Central memory CD8-positive, alpha-beta T cell (primary cell): ENCODE measurements around the gene DCAF8.
A peak's percentile ranks its signal among the peaks of the same experiment; 100 is the strongest.

Source experiments
- ATAC-seq: fragments of 150-1000 bp; cut with Tn5 transposase; replicated peaks from 2 replicates; pipeline ENCODE4 v1.10.0; 2022; ENCODE audit warnings: mild to moderate bottlenecking, moderate FRiP score, moderate number of reproducible peaks; ENCODE audit not compliant: poor library complexity, severe bottlenecking; ENCODE audit errors: extremely low read depth
- DNase-seq, 2 donors: peaks; one replicate each; pipeline ENCODE4 v3.0.0; 2021; ENCODE audit warnings: low spot score in 2 of 2
- H3K27ac Mint-ChIP-seq: one replicate; pipeline ENCODE4 v1.8.0; 2022; ENCODE audit warnings: low read depth, mild to moderate bottlenecking, moderate library complexity, mixed read lengths
- H3K27me3 Mint-ChIP-seq: one replicate; pipeline ENCODE4 v1.8.0; 2022; ENCODE audit warnings: mixed read lengths
- H3K36me3 Mint-ChIP-seq: one replicate; pipeline ENCODE4 v1.8.0; 2022; ENCODE audit warnings: mild to moderate bottlenecking, moderate library complexity, mixed read lengths; ENCODE audit not compliant: insufficient read depth
- H3K4me1 Mint-ChIP-seq: one replicate; pipeline ENCODE4 v1.8.0; 2022; ENCODE audit warnings: mixed read lengths
- H3K4me3 Mint-ChIP-seq: one replicate; pipeline ENCODE4 v1.8.0; 2022; ENCODE audit warnings: mild to moderate bottlenecking, moderate library complexity, mixed read lengths
- H3K9me3 Mint-ChIP-seq: one replicate; pipeline ENCODE4 v1.8.0; 2022; ENCODE audit warnings: mixed read lengths

DCAF8 gene

DNA sequence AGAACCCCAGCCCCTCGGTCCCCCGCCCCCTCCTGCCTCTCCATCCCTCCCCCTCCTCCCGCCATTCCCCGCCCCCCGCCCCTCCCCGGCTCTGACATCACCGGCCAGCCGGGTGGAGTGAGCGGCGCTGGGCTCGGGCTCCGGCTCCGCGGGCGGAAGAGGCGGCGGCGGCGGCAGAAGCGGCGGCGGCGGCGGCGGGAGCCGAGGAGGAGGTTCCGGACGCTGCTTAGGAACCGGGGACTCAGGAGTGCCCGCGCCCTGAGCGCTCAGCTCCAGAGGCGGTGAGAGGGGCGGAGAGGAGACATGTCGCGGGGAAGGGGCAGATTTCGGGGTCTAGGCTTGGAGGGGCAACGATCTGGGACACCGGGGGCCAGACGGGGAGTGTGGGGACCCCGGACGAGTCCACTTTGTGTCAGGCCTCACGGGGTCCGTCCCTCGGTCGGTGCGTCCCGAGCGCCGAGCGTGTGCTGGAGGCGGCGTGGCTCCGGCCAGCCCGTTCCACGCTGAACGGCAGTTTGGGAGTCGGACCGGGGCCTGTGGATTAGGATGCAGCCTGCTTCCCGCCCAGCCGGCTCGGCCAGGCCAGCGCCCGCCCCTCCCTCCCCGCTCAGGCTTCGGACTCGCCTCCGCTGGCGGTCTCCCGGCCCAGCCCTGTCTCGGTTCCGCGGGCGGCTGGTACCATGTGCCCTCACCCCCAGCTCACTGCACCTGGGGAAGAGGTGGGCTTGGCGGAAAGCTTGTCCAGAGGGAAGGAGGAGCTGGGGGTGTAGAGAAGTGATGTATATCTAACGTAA lies 56.9 kb downstream of the DCAF8 start, which contains the start of gene PEA15:
PEA15 (plus strand) TSS at position 143 of the 794 bp plus-strand sequence. CDS start 6,161 bp downstream, outside the sequence.
- no peaks in the 10 kb centered on the region for H3K9me3 Mint-ChIP-seq
- H3K4me3 Mint-ChIP-seq = peak within 1 kb of the TSS; percentile 83
- H3K27me3 Mint-ChIP-seq = no peaks in the 10 kb centered on the region
- peak within 1 kb of the TSS; percentile 34 for H3K27ac Mint-ChIP-seq
- H3K4me1 Mint-ChIP-seq = peaks cover 21% of the 10 kb centered on the region
- peak; percentile 81 for ATAC-seq
- H3K36me3 Mint-ChIP-seq = peaks cover 8% of the 10 kb centered on the region
- DNase-seq = peak; percentile 32 to 35

DNA sequence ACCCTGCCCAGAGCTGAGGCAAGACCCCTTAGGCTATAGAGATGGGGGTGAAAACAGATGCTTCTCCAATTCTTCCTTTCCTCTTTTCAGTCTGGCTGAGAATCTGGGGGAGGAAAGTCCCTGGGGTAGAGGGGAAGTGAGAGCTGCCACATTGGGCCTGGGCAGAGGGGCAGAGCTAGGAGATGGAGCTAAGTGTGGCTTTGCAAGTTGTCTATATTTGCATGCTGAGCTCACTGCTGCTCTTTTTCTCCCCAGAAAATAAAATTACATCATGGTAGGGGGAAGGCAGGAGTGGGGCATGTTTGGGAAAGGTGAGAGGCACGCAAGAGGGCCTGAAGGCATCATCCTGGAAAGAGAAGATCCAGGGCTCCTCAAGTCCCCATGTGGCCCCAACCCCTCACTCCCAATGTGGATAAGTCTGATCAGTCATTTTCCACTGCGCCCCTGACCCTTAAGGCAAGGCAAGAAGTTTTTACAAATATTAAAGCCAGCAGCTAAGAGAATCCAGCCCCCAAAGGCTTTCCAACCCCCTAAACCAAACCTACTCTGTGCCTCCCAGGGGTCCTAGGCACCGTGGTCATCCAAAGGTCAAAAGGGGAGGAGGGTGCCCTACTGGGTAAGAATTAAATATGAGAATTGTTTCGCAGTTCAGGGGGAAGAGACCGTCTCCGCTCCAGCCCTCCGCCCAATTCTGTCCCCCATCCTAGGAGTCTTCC lies 57.7 kb downstream of the DCAF8 start:
- peaks cover 19% of the 10 kb centered on the region for H3K4me1 Mint-ChIP-seq
- DNase-seq (no peak), ATAC-seq (no peak)
- H3K4me3 Mint-ChIP-seq = peak overlapping the region; percentile 83
- peak overlapping the region; percentile 34 for H3K27ac Mint-ChIP-seq
- H3K9me3 Mint-ChIP-seq = no peaks in the 10 kb centered on the region
- H3K27me3 Mint-ChIP-seq = no peaks in the 10 kb centered on the region
- H3K36me3 Mint-ChIP-seq = peaks cover 8% of the 10 kb centered on the region

DNA sequence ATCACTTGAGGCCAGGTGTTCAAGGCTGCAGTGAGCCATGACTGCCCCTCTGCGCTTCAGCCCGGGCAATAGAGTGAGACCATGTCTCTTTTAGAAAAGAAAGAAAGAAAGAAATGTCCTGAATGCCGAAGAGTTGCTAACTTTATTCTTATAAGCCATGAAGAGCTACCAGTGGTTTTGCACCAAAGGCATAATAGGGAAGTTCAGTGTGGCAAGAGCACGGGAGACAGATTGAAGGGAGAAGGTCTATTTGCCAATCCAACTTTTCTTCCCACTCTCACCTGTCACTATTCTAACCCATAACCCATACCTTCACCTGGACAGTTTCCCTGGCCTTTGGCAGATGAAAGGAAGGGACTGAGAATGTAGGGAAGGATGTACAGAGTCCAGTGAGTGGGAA lies 61.6 kb downstream of the DCAF8 start:
- no peak overlapping the region for H3K27ac Mint-ChIP-seq
- H3K4me1 Mint-ChIP-seq = no peaks in the 10 kb centered on the region

DNA sequence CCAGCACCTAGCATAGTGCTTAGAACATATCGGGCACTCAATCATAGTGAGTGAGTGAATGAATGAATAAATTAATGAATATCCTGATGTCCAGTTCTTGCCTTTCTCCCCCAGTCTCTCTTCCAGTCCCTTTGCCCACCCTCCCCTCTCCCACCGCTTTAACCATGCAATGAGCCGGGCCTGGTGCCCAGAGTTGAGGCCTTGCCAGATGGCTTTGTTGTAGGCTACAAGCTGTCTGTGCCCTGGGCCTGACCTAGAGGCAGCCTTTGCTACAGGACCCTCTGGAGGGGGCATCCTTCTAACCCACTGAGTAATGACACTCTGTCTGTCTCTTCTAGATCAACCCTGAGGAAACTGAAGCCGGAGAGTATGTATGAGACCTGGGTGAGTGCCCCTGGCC lies 65.1 kb downstream of the DCAF8 start:
- DNase-seq (no peak), ATAC-seq (no peak)
- H3K4me1 Mint-ChIP-seq = no peaks in the 10 kb centered on the region
- peaks cover 3% of the 10 kb centered on the region for H3K36me3 Mint-ChIP-seq
- no peak overlapping the region for H3K4me3 Mint-ChIP-seq
- no peaks in the 10 kb centered on the region for H3K9me3 Mint-ChIP-seq
- H3K27me3 Mint-ChIP-seq = no peaks in the 10 kb centered on the region
- H3K27ac Mint-ChIP-seq = no peak overlapping the region

More for the DNA sequence above, 61.6 kb downstream of the DCAF8 start:
- H3K27me3 Mint-ChIP-seq = no peaks in the 10 kb centered on the region
- H3K4me3 Mint-ChIP-seq = no peak overlapping the region
- DNase-seq = no peak
- ATAC-seq = no peak
- no peaks in the 10 kb centered on the region for H3K9me3 Mint-ChIP-seq
- H3K36me3 Mint-ChIP-seq = peaks cover 7% of the 10 kb centered on the region

DNA sequence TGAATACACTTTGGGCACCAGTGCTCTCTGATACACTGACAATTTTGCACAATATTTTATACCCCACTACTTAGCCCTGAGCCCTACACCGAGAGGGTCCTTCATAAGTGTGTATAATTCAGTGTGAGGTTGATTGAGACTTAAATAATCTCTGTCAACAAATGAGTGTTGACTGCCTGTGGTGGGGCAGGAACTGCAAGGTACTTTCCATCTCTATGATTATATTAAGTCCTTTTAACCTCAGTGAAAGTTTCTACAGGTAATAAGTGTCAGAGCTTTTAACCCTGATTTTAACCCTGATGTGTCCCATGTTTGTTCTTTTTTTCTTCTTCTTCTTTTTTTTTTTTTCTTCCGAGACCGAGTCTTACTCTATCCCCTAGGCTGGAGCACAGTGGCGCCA lies 66.2 kb downstream of the DCAF8 start:
- H3K4me3 Mint-ChIP-seq = no peak overlapping the region
- no peak for DNase-seq
- H3K27me3 Mint-ChIP-seq = no peaks in the 10 kb centered on the region
- H3K27ac Mint-ChIP-seq = no peak overlapping the region
- H3K4me1 Mint-ChIP-seq = no peaks in the 10 kb centered on the region
- no peaks in the 10 kb centered on the region for H3K9me3 Mint-ChIP-seq
- no peaks in the 10 kb centered on the region for H3K36me3 Mint-ChIP-seq
- no peak for ATAC-seq

DNA sequence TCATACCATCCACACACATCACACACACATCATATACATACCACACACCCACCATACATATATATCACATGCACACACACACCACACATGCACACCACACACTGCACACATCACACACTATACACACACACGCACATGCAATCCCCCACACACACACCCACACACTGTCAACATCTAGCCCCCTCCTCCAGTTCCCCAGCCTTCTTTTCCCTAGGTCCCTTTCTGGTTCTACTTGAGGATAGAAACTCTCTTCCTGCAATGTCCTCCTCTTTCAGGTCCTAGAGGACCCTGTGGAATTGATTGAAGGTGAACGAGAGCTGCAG lies 67.7 kb downstream of the DCAF8 start:
- Mint-ChIP-seq H3K4me1 (no peaks in the 10 kb centered on the region), H3K36me3 (no peaks in the 10 kb centered on the region), H3K27me3 (no peaks in the 10 kb centered on the region), H3K4me3 (no peak overlapping the region), H3K27ac (no peak overlapping the region), H3K9me3 (no peaks in the 10 kb centered on the region)
- ATAC-seq = no peak
- DNase-seq = no peak

DNA sequence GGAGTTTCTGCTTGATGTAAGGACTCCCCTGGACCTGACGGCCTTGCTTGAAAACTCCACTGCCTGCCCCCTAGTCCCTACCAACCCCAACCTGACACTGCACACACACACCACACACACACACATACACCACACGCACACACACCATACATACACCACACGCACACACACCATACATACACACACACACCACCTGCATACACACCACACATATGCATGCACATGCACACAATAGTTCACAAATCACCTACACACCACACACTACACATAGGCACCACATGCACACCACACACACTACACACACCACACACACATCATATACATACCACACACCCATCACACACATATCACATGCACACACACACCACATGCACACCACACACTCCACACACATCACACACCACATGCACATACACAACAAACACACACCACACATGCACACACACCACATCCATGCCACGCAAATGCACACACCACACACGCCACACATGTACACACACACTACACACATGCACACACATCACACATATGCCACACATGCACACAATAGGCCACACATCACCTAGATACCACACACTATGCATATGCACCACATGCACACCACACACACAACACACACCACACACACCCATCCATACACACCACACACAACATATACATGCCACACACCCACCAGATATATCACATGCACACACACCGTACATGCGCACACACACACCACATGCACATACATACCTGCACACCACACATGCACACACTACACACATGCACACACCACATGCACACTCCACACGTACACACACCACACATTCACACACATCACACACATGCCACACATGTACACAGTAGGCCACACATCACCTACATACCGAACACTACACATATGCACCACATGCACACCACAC lies 68.3 kb downstream of the DCAF8 start:
- Mint-ChIP-seq H3K27ac (no peak overlapping the region), H3K27me3 (no peaks in the 10 kb centered on the region), H3K36me3 (no peaks in the 10 kb centered on the region), H3K9me3 (no peaks in the 10 kb centered on the region), H3K4me1 (no peaks in the 10 kb centered on the region), H3K4me3 (no peak overlapping the region)
- DNase-seq = no peak
- ATAC-seq = no peak

DNA sequence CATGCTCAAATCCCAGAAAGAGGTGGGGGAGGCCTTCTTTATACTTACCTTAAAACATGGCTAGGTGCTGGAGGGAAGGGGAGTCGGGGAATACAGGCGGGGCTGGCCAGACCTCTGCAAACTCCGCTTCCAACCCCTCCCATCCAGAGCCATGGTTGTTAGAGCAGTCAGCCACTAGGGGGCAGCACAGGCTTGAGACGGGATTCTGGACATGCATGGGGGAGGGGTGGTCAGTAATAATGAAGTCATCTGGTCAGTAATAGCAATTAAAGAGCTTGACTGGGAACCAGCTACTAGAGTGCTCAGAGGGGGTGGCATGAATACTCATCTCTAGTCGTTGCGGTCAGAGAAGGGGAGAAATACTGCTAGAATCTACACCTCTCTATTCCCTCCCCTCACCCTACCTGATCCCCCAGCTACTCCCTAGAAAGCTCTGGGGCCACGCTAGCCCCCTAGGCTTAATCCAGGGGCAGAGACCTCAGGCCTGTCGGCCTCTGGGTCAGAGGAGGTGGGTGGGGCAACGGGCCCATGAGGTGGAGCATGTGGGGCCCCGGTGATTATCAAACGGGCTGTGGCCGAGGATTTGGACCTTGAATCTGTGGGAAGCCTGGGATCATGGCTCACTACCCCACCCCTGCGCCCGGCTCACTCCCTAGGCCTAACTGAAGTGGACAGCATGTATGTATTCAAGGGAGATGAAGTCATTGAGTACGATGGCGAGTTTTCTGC lies 69.1 kb downstream of the DCAF8 start:
- DNase-seq = peak; percentile 58 to 77
- Mint-ChIP-seq H3K4me1 (no peaks in the 10 kb centered on the region), H3K4me3 (no peak overlapping the region), H3K9me3 (no peaks in the 10 kb centered on the region), H3K27ac (no peak overlapping the region), H3K27me3 (no peaks in the 10 kb centered on the region), H3K36me3 (no peaks in the 10 kb centered on the region)
- no peak for ATAC-seq

DNA sequence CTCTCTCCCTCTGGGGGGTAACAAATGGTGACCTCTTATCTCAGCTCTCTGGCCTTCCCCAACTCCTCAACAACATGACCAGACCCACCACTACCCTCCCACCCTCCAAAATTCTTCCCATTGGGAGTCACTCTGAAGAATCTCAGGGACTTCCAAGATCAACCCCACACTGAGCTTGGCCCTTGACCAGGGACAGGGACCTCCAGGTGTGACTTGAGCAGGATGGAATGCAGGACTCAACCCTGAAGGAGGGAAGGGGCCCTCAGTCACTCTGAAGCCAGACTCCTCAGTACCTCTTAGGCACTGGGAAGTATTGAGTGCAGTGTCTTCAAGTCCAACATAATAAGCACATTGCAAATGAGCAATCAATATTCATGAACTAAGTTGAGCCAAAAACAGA lies 70.1 kb downstream of the DCAF8 start:
- Mint-ChIP-seq H3K27ac (no peak overlapping the region), H3K4me1 (no peaks in the 10 kb centered on the region), H3K4me3 (no peak overlapping the region), H3K9me3 (no peaks in the 10 kb centered on the region), H3K36me3 (no peaks in the 10 kb centered on the region), H3K27me3 (peaks cover 2% of the 10 kb centered on the region)
- DNase-seq = no peak
- no peak for ATAC-seq

DNA sequence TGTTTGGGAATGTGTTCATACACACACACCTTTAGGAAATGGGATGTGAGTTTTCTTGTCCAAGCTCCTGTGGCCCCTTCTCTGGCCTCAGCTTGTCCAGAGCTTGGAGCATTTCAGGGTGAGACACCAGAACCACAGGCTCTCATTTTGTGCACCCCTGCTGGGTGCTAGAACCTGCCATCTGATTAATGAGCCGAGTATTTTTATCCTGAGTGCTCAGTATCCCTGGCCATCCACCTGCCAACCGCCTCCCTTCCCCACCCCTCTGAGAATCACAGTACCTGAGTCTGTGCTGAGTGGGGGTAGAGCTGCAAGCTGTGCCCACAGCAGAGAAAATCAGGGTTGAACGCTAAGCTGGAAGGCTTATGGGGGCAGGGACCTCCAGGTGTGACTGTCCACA lies 70.6 kb downstream of the DCAF8 start:
- no peaks in the 10 kb centered on the region for H3K4me1 Mint-ChIP-seq
- peaks cover 7% of the 10 kb centered on the region for H3K27me3 Mint-ChIP-seq
- H3K4me3 Mint-ChIP-seq = no peak overlapping the region
- H3K27ac Mint-ChIP-seq = no peak overlapping the region
- DNase-seq (no peak), ATAC-seq (no peak)
- H3K9me3 Mint-ChIP-seq = no peaks in the 10 kb centered on the region
- H3K36me3 Mint-ChIP-seq = no peaks in the 10 kb centered on the region

DNA sequence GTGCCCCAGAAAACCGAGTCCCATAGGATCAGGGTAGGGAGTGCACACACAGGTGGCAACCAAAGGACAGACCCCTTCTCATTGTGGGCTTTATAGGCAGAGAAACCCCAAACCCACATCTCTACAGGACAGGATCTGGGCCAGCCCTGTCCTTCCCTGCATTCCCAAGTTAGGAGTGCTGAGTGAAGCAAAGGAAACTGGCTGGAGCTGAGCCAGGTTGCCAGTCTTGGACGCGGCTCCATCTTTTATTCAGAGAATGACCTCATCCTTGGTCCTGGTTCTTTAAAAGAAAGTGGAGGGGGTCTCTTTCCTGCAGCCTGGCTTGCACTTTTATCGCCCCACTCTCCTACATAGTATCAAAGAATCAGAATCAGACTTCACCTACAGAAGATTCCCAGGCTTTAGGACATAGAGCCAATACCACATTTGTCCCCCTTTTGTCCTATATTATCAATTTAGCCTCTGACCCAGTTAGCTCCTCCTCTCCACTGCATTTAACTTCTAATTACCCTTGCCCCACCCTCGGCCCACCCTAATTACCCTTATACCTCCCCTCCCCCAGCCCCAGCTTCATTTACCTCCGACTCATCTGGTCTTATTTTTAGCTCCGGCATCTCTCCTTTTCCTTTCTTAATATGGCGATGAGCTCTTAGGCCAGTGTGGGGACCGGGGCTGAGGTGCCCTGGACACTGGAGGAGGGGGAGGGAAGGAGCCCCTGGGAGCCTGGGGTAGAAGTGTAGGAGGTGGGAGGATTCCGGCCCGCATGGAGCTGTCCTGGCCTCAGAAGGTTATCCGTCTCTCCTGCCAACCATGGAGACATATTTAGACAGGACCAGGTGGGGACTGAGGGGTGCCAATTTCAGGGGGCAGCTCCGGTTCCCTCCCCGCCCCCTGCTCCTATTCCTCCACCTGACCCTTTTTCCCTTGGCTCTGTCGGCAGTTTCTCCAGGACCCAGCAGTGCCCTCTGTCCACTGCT lies 72.4 kb downstream of the DCAF8 start, which contains the start of gene CASQ1:
CASQ1 (plus strand) TSS at position 927 of the 977 bp plus-strand sequence. CDS start 177 bp downstream, outside the sequence.
- no peak for DNase-seq
- H3K4me3 Mint-ChIP-seq = no peak within 1 kb of the TSS
- no peak within 1 kb of the TSS for H3K27ac Mint-ChIP-seq
- peaks cover 19% of the 10 kb centered on the region for H3K27me3 Mint-ChIP-seq
- no peaks in the 10 kb centered on the region for H3K36me3 Mint-ChIP-seq
- no peaks in the 10 kb centered on the region for H3K9me3 Mint-ChIP-seq
- H3K4me1 Mint-ChIP-seq = no peaks in the 10 kb centered on the region
- no peak for ATAC-seq
